Stomach (tissue), 4 donors: Measurements from ENCODE around the gene CPNE9.

ENCODE experiments used
- CTCF ChIP-seq, 7 experiments: fragments of 450-650 bp in 4 of 7; fragments of 200-600 bp in 3 of 7; sonication (generic) in 3 of 7; IDR thresholded peaks; one replicate each; pipeline ENCODE4 v1.5.1; 2016 to 2019; ENCODE audit warnings: antibody characterized with exemption in 7 of 7, control low read depth in 2 of 7, mild to moderate bottlenecking in 1 of 7
- POLR2A ChIP-seq, 4 donors: fragments of 450-650 bp; IDR thresholded peaks; one replicate each; pipeline ENCODE4 v1.6.1; 2016; ENCODE audit warnings: antibody characterized with exemption in 4 of 4, control low read depth in 2 of 4, mild to moderate bottlenecking in 1 of 4, moderate library complexity in 1 of 4

GRCh38 chr3:9727041-9727595 lies 23.5 kb downstream of the CPNE9 start:
- no peak for TF ChIP-seq CTCF (IDR thresholded peaks at IDR 0.05)
- no peak for TF ChIP-seq POLR2A (IDR thresholded peaks at IDR 0.05)
